AG04450 (cell line): ENCODE results near the gene MYLK. TPM values are rescaled to one million over a fixed set of nuclear protein-coding genes. Genes with fewer than 3 reads are reported as not detected.

Experiments used
- CTCF ChIA-PET: fragments of 300-600, 350-600 bp; formaldehyde crosslinking; extraction: SDS; loops from one replicate; lab custom pipeline; 2022; ENCODE audit warnings: antibody characterized with exemption, inconsistent platforms; lab: Charles Lee
- POLR2A ChIA-PET: fragments of 350-600 bp; formaldehyde crosslinking; extraction: SDS; loops from one replicate; lab custom pipeline; 2021; ENCODE audit warnings: antibody characterized with exemption, inconsistent platforms; lab: Yijun Ruan, JAX
- DNase-seq: peaks from one replicate; pipeline ENCODE4 v3.0.0-alpha.2; 2011; ENCODE audit warnings: low read depth, low spot score
- H3K27ac ChIP-seq: one replicate; pipeline ENCODE4 v1.5.1; 2012; ENCODE audit warnings: low read depth, low read length, control low read depth
- H3K27me3 ChIP-seq: one replicate; pipeline ENCODE4 v1.6.0; 2012; ENCODE audit warnings: low read length; ENCODE audit not compliant: control insufficient read depth, insufficient read depth
- H3K4me3 ChIP-seq: 2 replicates; pipeline ENCODE4 v1.5.1; 2011; ENCODE audit warnings: mild to moderate bottlenecking, low read depth, low read length, control low read depth
- H3K9me3 ChIP-seq: 2 replicates; pipeline ENCODE4 v1.5.1; 2012; ENCODE audit warnings: low read length; ENCODE audit not compliant: control insufficient read depth, insufficient read depth
- polyA plus RNA-seq: library from polyadenylated mRNA; depleted of rRNA; stranded (reverse); fragments of >200 nt; gene quantifications from 2 replicates; pipeline ENCODE4 v1.2.3, GENCODE V29; 2011
- TF ChIP-seq, protein P1 (sequence below): IDR thresholded peaks from 2 replicates; pipeline ENCODE4 v1.5.1; 2011; ENCODE audit warnings: low read depth, low read length, control low read depth, inconsistent platforms

The MYLK gene
- polyA plus RNA-seq, 1 experiment: 1,320 TPM

DNA sequence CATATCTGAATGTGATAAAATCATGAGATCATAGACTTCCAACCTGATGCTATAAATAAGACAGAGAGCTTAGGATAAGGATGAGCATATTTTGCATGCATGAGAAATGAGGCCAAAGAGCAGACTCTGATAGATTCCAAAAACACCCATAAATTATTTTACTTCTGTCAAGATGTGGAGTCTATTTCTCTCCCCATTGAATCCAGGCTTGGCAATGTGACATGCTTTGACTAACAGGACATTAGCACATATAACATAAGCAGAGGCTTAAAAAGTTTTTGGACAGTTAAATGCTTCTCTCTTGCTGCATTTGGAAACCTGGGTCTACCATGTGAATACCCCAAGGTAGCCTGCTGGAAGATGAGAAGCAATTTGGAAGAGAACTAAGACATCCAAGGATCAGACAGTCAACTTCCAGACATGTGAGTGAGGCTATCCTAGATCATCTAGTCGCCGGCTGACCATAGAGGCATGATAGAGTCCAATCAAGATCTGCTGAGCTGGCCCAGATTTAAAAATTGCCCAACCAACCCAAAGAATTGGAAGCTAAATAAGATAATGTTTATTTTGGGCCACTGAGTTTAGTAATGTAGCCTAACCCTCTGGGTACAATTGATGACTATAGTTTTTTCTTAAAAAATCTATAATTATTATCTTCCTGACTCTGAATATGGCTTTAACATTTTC, 30.3 kb downstream of the MYLK start:
- Histone ChIP-seq H3K27ac (no peak overlapping the region), H3K27me3 (no peaks in the 10 kb centered on the region), H3K9me3 (peaks cover 10% of the 10 kb centered on the region; the same call in 1 of the 2 replicates), H3K4me3 (no peak overlapping the region)
- POLR2A ChIA-PET: no interaction called here
- TF ChIP-seq, protein P1, sequence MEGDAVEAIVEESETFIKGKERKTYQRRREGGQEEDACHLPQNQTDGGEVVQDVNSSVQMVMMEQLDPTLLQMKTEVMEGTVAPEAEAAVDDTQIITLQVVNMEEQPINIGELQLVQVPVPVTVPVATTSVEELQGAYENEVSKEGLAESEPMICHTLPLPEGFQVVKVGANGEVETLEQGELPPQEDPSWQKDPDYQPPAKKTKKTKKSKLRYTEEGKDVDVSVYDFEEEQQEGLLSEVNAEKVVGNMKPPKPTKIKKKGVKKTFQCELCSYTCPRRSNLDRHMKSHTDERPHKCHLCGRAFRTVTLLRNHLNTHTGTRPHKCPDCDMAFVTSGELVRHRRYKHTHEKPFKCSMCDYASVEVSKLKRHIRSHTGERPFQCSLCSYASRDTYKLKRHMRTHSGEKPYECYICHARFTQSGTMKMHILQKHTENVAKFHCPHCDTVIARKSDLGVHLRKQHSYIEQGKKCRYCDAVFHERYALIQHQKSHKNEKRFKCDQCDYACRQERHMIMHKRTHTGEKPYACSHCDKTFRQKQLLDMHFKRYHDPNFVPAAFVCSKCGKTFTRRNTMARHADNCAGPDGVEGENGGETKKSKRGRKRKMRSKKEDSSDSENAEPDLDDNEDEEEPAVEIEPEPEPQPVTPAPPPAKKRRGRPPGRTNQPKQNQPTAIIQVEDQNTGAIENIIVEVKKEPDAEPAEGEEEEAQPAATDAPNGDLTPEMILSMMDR: no peak
- no peak for DNase-seq
- CTCF ChIA-PET: interaction anchor here (1.4 kb wide), 1 partner anchor 130 kb away, joined by 3 read pairs; no protein-coding TSS in a partner anchor

DNA sequence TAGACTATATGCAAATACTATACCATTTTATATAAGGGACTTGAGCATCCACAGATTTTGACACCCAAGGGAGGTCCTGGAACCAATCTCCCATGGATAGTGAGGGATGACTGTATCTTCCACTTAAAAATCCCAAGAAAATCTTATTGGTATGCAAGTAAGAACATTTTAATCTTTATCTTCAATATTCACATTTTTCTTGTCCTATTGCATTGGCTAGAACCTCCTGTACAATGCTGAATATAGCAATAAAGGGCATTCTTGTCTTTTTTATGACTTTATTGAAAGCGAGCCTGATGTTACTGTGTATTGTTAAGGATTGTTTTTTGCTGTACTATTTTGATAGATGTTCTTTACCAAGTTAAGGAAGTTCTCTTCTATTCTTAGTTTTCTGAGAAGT, 36.9 kb downstream of the MYLK start:
- ChIA-PET CTCF (no interaction called here), POLR2A (no interaction called here)
- Histone ChIP-seq H3K27ac (no peak overlapping the region), H3K27me3 (no peaks in the 10 kb centered on the region), H3K4me3 (no peak overlapping the region), H3K9me3 (peaks cover 15% of the 10 kb centered on the region; the same call in 1 of the 2 replicates)
- no peak for DNase-seq
- TF ChIP-seq, protein P1: no peak

DNA sequence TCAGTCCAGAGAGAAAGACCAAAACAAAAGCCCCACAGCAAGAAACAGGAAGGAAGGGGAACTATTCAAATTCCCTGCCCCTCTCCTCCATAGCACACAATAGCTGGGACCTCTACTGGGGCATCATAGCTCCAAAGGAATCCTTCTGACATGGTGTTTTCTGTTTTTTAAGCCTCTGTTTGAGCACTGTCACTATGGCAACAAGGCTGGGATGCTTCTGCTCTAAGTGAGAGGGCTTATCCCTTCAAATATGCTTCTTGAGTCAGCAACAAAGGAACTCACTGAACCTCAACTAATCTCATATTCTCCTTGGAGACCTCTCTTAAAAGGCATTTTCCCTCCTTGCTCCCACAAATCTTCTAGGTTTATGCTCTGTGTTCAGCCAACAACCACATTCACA, 40.5 kb downstream of the MYLK start:
- POLR2A ChIA-PET: no interaction called here
- Histone ChIP-seq H3K27ac (no peak overlapping the region), H3K4me3 (no peak overlapping the region), H3K9me3 (peaks cover 13% of the 10 kb centered on the region), H3K27me3 (no peaks in the 10 kb centered on the region)
- TF ChIP-seq, protein P1: no peak
- no peak for DNase-seq
- CTCF ChIA-PET: interaction anchor here (1.0 kb wide), 1 partner anchor 189 kb away, joined by 3 read pairs; no protein-coding TSS in a partner anchor

DNA sequence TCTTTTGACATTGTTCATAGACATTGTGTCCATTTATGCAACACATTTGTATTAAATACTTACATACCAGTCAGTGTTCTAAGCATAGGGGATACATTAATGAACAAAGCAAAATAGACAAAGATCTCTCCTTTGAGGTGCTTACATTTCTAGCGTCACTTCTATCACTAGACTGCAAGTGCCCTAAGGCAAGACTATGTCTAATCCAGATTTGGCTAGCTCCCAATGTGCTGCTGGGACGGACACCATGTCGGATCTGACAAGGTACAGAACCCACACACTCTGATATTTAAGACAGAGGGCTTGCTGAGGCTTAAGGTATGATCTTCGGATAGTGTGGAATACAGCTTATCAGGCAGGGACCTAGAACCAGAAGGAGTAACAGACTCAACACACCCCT, 41.4 kb downstream of the MYLK start:
- TF ChIP-seq, protein P1: no peak
- DNase-seq: no peak
- CTCF ChIA-PET: no interaction called here
- POLR2A ChIA-PET: no interaction called here
- no peaks in the 10 kb centered on the region for H3K27me3 ChIP-seq
- H3K9me3 ChIP-seq: peaks cover 11% of the 10 kb centered on the region
- H3K4me3 ChIP-seq: no peak overlapping the region
- H3K27ac ChIP-seq: no peak overlapping the region

DNA sequence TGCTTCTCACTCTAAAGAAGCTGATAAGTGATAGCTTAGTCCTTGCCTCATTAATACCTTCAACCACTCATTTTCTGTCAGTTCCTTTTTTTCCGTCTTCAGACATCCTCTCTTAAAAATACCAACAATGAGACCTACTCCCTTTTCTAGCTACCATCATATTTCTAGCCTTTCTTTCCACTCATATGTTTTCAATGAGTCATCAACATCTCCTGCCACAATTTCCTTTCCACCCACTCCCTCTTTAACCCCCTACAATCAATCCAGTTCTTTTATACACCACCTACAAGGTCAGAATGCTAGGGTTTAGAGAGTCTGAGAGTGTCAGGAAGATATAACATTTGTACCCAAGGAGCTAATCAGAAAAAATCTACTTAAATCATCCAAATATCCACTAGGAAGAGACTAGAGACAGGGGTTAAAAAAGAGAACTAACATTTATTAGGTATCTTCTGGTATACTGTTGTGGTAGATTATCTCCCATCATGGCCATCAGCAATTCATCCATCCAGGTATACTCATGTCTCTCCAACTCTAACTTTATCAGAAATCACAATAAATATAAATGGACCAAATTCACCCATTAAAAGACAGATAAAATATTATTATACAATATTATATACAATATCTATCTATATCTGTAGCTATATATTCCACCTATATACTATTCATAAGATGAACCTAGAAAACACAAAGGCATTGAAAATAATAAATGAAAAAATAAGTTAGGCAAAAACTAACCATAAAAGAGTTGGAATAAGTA, 42.5 kb downstream of the MYLK start:
- ChIA-PET POLR2A (no interaction called here), CTCF (interaction anchor here (1.0 kb wide), 2 partner anchors 138 to 718 kb away, joined by 3 to 4 read pairs; no protein-coding TSS in a partner anchor)
- peaks cover 11% of the 10 kb centered on the region for H3K9me3 ChIP-seq
- no peaks in the 10 kb centered on the region for H3K27me3 ChIP-seq
- TF ChIP-seq, protein P1: no peak
- H3K4me3 ChIP-seq: no peak overlapping the region
- no peak overlapping the region for H3K27ac ChIP-seq
- DNase-seq: no peak
